SU-DHL-6 (cell line): ENCODE measurements around the gene KCNH6.

Source experiments
- EZH2phosphoT487 ChIP-seq: fragments of 200-600 bp; sonication (generic), shearing (Covaris generic); conservative IDR thresholded peaks from 2 replicates; pipeline ENCODE4 v1.6.1; 2018; ENCODE audit warnings: mild to moderate bottlenecking, antibody characterized with exemption, low read length, moderate library complexity, mixed read lengths
- TF ChIP-seq, protein P1 (sequence below): fragments of 200-600 bp; sonication (generic); IDR thresholded peaks from one replicate; pipeline ENCODE4 v1.5.1; 2017; ENCODE audit warnings: antibody characterized with exemption, mild to moderate bottlenecking, low read length, moderate library complexity; ENCODE audit not compliant: insufficient read depth, poor library complexity, severe bottlenecking

DNA sequence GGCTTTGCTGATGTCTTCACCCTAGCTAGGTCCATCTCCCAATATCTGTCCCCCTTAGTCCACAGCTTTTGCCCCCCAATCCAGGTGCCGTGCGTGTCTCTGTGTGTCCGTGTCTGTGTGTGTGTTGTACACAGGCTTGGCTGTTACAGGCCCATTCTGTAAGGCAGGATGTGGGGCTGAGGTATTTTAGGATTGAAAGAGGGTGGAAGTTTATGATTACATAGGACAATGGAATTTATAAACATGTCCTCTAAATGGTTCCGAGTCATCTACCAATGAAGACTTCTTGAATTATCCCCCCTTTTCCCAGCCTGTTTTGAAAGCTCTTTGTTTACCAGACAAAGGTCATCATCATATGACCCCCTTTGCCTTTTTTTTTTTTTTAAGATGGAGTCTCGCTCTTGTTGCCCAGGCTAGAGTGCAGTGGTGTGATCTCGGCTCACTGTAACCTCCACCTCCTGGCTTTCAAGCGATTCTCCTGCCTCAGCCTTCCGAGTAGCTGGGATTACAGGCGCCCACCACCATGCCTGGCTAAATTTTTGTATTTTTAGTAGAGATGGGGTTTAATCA is 24.4 kb upstream of the KCNH6 start:
- TF ChIP-seq, protein P1, sequence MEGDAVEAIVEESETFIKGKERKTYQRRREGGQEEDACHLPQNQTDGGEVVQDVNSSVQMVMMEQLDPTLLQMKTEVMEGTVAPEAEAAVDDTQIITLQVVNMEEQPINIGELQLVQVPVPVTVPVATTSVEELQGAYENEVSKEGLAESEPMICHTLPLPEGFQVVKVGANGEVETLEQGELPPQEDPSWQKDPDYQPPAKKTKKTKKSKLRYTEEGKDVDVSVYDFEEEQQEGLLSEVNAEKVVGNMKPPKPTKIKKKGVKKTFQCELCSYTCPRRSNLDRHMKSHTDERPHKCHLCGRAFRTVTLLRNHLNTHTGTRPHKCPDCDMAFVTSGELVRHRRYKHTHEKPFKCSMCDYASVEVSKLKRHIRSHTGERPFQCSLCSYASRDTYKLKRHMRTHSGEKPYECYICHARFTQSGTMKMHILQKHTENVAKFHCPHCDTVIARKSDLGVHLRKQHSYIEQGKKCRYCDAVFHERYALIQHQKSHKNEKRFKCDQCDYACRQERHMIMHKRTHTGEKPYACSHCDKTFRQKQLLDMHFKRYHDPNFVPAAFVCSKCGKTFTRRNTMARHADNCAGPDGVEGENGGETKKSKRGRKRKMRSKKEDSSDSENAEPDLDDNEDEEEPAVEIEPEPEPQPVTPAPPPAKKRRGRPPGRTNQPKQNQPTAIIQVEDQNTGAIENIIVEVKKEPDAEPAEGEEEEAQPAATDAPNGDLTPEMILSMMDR = no peak
- no peak for TF ChIP-seq EZH2phosphoT487
